Midbrain (tissue), 1 donor: ENCODE results near the gene MDH2.
"Not testable (repeated sequence)": the region's sequence is repeated elsewhere in the genome, so short reads cannot be mapped to it uniquely, and the experiment has no call there.

ENCODE experiments used
- DNase-seq: peaks from one replicate; lab custom pipeline; 2025; lab: John Stamatoyannopoulos, UW

The MDH2 gene, protein sequence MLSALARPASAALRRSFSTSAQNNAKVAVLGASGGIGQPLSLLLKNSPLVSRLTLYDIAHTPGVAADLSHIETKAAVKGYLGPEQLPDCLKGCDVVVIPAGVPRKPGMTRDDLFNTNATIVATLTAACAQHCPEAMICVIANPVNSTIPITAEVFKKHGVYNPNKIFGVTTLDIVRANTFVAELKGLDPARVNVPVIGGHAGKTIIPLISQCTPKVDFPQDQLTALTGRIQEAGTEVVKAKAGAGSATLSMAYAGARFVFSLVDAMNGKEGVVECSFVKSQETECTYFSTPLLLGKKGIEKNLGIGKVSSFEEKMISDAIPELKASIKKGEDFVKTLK

DNA sequence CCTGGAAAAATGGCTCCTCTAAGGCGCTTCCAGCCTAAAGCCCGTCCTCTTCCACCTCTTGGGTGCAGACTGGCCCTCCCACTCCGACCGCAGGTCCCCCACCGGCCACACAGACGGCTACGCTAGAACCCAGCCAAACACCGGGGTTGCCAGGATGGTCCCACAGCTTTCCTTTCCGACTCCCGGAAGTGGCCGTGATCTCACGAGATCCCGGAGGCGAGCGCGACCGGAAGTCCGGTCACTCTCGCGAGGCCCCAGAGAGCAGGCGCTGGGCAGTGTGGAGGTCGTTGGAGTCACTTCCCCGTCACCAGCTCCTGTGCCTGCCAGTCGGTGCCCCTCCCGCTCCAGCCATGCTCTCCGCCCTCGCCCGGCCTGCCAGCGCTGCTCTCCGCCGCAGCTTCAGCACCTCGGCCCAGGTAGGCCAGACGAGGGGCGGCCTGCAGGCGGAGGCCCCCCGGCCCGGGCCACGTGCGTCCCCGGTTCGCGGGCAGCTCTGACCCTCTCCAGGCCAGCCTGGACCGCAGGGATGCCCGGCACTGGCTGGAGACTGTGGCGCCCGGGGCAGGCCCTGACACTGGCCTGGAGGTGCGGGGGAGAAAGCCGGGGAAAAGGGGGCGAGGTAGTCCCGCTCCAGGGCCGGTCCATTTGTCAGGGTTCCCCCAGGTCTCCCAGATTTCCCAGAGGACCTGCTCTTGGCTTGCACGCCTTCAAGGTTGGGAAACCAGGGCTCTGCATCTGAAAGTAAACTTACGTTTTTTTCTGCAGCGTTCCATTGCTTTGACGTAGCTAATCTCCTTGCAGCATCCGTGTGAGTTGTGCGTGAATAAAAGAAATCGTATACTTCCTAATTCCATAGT, at the start of gene MDH2, which contains the start of gene STYXL1:
TSS of gene MDH2 (plus strand) at position 296 of the 857 bp plus-strand sequence. CDS start at position 351, 55 bp downstream.
TSS of gene STYXL1 (minus strand) at position 190 of the 857 bp plus-strand sequence. CDS start 17,477 bp downstream, outside the sequence.
- DNase-seq = peak; percentile 94

DNA sequence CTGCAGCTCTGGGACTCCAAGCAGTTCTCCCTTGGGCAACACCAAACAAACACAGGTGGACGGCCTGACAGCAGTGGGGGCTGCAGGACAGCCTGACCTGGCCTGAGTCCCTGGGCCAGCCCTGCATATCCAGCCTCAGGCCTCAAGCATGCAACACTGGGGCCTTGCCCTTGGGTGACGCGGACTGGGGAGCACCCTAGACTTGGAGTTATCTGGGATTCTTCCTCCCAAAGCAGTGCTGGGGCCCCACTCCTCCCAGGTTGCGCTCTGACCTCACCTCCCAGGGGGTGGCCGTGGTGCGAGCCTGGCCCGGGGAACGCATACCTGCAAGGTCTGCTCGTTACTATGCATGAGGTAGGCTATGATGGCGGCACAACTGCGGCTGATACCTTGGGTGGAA, 47.3 kb upstream of the MDH2 start:
- DNase-seq = no peak

DNA sequence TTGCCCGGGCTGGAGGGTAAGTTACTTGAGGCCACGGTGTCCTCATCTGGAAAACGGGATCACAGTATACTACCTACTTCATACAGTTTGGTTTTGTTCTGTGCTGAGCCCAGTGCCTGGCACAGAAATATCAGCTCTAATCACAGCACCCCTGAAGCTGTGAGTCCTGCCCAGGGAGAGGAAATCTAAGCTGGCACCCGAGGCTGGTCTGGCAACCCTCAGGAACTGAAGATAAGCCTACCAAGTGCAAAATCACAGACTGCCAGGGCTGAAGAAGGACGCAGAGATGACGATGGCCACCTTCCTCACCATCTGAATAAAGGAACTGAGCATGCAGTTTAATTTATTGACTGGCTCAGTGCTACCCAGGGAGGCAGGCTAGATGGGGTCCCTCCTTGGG, 45.8 kb upstream of the MDH2 start:
- DNase-seq = no peak

DNA sequence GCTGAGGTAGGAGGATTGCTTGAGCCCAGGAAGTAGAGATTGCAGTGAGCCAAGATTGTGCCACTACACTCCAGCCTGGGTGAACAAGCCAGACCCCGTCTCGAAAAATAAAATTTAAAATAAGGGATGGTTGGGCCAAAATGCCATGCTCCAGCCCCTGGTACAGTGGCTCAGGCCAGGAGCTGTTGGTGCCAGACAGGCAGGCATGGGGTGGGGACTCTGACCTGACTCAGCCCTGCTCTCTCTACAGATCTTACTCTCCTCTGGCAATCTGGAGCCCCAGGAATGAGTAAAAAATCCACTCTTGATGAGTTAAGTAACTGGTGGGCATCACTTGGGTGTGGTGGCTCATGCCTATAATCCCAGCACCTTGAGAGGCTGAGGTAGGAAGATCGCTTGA, 45.1 kb upstream of the MDH2 start:
- no peak for DNase-seq

DNA sequence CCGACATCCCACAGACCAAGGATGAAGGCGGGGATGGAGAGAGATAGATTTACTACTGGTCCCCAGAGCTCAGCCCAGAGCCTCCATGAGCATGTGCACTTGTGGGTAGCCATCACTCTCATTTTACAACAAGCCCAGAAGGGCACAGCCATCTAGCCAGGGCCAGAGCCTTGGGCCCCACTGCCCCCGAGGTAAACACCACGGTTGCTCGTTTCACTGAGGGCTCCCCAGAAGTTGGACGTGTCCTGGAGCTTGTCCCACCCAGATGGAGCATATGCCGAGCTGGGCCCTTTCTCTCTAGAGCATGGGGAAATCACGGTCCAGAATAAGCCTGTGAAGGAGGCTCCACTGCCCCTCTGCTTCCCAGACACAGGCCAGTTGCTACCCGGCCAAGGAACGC, 44.6 kb upstream of the MDH2 start:
- no peak for DNase-seq

DNA sequence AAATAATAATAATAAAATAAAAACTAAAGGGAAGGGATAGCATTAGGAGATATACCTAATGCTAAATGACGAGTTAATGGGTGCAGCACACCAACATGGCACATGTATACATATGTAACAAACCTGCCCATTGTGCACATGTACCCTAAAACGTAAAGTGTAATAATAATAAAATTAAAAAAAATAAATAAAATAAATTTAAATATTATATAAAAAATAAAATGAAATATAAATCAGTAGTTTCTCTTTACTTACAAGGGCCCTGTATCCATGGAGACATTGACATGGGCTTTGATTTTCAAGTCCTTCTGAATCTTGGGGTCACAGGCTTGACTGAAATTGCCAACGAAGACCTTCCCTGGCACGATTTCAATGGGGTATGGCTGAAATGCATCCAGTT, 42.9 kb upstream of the MDH2 start:
- not testable (repeated sequence) for DNase-seq

DNA sequence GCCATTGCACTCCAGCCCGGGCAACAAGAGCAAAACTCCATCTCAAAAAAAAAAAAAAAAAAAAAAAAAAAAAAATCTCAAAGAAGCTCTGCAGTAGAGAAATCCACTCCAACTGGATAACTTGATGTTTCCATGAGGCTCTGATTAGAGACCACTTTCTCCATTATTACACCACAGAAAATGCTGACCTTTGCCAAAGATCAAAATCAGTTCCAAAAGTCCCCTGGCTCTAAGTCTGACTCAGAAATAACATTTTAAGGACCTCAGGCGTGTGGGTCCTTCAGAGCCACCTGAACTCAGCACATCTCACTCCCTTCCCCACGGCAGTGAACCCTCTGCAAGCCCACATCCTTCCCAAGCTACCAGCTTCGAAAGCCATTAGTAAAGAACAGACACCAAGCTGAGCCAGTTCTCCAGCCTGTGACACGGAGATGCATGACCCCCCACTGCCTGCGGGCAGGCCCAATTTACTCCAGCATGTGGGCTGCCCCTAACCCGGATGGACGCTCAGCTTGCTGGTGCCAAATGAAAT, 39.7 kb upstream of the MDH2 start:
- DNase-seq = no peak

DNA sequence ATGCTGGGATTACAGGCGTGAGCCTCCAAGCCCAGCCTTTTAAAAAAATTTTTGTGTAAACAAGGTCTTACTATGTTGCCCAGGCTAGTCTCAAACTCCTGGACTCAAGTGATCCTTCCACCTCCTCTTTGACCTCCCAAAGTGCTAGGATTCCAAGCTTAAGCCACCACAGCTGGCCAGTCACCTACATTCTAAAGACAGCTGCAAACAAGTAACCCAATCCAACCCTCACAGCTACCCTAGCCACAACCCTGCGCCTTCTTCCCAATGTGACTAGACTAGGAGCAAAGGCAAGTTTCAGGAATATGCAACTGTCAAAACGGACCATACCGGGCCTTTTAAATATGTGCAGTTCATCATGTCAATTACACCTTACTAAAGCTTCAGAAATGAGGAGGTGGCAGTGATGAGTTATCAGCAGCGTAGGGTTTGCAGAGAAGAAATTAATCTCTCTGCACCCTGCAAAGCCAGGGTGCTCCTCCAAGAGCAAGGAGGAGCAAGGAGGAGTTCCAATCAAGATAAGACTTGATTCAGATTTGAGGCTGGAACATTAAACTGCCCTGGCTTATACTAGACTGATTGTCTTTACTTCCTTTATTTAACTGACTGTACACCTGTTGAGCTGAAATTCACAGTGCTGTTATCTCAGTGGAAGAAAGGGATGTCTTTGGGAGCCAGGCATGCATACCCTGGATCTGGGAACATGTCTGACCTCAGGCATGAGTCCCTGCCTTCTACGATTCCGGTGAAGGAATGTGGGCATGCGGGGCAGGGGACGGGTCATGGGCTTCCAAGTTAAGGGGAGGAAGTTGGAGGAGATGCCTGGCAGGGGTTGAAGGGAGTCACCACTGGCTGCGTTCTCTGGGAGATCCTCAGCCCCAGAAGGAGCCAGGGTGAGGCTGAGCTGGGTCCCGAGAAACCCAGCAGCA, 38.0 kb upstream of the MDH2 start:
- DNase-seq = no peak

DNA sequence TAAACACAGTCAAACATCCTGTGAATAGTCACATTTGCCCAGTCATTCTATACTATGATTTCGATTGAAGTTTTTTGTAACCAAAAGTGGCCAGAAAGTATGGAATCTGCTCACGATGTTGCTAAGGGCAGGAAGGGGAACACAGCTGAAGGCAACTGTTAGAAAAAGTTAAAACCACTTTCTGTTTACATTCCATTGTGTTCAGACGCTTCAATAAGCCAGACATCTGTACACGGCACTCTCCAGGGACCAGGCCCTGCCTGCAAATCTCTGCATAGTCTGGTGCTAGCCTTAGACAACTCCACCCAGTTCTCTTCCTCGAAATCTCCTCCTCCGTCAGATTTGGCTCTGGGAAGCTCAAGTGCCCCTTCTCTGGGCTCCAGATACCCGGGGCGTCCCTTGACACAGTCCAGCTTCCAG, 36.5 kb upstream of the MDH2 start:
- no peak for DNase-seq

DNA sequence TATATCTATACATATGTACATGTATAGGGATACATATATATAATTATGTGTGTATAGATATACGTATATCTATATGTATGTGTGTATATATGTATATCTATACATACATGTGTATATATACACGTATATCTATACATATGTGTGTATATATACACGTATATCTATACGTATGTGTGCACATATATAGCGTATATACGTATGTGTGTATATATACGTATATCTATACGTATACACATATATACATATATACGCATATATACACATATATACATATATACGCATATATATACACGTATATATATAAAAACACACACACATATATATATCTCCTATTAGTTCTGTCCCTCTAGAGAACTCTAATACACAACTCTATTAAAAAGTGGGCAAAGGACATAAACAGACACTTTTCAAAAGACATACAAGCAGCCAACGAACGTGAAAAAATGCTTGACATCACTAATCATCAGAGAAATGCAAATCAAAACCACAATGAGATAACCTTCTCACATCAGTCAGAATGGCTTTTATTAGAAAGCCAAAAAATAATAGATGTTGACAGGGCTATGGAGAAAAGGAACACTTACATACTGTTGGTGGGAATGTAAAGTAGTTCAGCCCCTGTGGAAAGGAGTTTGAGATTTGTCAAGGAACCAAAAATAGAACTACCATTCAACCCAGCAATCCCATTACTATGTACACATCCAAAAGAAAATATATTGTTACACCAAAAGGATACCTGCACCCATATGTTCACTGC, 31.5 kb upstream of the MDH2 start:
- DNase-seq = no peak

DNA sequence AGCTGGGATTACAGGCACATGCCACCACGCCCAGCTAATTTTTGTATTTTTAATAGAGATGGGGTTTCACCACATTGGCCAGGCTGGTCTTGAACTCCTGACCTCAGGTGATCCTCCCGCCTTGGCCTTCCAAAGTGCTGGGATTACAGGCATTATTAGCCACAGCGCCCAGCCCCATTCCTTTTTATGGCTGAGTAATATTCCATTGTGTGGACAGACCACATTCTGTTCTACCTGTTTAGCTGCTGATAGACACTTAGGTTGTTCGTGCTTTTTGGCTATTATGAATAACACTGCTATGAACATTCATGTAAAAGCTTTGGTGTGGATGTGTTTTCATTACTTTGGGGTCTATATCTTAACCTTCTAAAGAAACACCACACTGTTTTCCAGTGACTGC, 29.4 kb upstream of the MDH2 start:
- not testable (repeated sequence) for DNase-seq

DNA sequence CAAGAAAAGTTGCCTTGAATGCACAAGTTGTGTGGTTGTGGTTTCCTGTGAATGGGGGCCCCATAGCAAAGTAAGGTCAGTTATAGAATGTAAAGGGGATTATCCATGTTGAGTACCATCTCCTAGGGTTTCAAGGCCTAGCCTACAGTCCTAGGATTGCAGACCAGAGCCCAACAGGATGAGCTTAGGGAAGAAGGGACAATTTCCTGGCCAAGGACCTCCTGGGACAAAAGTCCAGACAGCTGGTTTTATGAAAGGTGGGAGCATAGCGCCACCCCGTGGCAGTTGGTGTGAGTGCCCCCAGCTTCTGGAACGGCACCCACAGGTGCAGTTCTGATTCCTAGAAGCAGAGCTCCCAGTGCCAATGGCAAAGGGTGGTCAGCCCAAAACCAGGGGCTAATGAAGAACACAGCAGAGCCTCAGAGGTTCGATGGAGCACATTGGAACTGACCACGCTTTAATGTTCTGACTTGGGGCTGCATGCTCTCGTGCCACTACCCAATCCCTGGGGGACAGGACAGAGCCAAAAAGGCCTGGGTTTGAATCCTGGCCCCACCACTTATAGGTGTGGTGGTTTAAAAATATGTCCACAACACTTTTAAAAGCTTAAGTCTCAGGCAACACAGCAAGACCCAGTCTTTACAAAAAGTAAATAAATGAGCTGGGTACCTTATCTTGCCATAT, 27.7 kb upstream of the MDH2 start:
- peak; percentile 55 for DNase-seq

DNA sequence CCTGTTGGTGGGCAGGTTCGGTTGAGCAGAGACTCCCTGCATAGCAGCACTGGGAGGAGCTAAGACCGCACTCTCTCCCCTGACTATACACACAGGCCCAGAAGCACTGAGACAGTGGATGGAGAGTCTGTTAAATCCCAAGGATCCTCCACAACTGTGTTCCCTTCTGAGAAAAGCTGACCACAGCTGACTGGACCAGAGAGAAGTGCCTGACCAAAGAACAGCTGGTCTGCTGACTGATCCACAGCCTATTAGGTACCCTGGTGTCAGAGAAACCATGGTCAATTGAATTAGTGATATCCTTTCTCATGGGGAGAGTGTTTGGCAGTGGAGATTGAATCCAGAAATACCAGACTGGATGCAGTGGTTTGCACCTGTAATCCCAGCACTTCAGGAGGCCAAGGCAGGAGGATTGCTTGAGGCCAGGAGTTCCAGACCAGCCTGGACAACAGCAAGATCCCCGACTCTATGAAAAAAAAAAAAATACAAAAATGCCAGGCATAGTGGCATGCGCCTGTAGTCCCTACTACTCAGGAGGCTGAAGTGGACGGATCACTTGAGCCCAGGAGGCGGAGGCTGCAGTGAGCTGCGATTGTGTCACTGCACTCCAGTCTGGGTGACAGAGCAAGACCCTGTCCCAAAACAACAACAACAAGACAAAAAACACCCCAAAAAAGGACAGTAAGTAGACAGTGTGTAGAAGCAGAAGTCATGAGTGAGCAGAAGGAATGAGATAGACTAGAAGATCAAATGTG, 25.7 kb upstream of the MDH2 start:
- DNase-seq = no peak

DNA sequence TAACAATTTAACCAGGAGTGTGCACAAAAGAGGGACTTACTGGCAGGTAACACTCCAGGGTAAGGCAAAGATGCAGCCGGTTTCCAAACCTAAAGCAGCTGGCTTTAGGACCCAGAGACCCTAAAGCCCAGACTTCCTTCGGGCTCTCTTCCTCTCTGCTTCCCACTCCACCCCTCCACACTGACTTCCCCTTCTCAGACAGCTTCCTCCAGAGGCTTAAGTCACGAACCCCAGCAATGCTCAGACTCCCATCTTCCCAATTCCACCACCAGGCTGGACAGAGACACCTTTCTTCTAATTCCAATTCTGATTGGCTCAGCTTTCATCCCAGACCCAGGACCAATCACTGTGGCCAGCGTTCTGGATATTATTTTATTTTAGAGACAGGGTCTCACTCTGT, 24.9 kb upstream of the MDH2 start:
- peak; percentile 24 for DNase-seq

DNA sequence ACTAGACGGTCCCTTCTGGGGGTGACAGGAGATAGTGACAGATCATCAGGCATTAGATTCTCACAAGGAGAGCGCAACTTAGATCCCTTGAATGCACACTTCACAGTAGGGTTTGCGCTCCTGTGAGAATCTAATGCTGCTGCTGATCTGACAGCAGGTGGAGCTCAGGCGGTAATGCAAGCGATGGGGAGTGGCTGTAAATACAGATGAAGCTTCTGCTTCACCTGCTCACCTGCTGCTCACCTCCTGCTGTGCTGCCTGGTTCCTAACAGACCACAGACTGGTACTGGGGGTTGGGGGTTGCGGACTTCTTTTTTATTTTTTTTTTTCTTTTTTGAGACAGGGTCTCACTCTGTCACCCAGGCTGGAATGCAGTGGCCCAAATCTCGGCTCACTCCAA, 18.2 kb upstream of the MDH2 start:
- not testable (repeated sequence) for DNase-seq

DNA sequence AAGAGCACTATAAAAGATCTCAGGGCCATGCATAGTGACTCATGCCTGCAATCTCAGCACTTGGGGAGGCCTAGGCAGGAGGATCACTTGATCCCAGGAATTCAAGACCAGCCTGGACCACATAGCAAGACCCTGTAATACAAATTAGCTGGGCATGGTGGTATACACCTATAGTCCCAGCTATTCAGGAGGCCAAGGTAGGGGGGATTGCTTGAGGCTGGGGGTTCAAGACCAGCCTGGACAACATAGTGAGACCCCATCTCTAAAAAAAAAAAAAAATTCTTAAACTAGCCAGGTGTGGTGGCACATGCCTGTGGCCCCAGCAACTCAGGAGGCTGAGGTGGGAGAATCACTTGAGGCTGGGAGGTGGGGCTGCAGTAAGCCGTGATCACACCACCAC, 15.9 kb upstream of the MDH2 start:
- no peak for DNase-seq

DNA sequence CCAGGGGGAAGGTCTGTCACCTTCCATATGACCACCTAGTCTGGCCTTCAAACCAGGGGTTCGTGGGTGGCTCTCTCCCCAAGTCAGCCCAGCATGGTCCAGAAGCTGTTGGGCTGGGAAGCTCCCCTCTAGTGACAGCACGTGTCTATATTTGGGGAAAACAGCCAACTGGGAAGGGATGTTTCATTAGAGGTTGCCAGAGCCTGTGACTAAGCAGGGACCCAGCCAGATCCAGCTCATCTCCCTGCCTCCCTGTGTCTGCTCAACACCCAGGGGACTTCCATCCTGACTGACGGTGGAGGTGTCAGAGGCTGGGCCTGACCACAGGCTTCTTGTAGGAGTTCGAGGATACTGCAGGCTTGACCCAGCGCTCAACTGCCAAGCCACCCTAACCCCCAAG, 10.6 kb upstream of the MDH2 start:
- no peak for DNase-seq

DNA sequence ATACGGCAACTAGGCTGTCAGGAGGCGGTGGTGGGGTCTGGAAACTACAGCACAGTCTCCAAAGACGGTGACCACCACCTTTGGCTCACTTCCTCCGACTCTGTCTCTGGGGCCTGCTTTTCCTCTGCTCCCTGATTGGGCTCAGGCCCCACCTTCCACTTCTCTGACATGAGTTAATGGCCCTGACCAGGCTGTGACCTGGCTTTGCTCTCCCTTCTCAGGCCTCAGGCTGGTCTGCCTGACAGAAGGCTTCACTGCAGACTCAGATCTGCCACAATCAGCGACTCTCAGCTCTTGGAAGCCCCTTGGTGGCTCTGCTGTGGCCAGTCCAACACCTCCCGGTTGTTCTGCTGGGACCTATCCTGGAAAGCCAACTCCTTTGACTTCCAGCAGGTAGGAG, 7.8 kb upstream of the MDH2 start:
- DNase-seq = no peak

DNA sequence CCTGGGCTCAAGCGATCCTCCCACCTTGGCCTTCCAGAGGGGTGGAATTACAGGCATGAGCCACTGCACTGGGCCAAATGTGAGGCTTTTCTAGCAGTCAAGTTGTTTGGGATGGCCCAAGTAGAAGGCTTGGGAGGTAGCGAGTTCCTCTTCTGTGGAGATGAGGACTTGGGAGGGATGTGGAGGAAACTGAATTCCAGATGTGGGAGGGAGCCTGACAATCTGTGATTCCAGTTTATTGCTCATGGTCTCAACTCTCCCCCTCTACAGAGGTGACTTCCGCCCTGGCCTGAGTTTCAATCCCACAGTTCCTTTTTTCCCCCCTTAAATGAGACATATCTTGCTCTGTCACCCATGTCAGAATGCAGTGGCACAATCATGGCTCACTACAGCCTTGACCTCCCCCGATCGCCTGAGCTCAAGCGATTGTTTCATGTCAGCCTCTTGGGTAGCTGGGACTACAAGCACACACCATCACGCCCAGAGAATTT, 3.5 kb upstream of the MDH2 start:
- DNase-seq = no peak
